ENCODE data around the gene ALG3.

DNA sequence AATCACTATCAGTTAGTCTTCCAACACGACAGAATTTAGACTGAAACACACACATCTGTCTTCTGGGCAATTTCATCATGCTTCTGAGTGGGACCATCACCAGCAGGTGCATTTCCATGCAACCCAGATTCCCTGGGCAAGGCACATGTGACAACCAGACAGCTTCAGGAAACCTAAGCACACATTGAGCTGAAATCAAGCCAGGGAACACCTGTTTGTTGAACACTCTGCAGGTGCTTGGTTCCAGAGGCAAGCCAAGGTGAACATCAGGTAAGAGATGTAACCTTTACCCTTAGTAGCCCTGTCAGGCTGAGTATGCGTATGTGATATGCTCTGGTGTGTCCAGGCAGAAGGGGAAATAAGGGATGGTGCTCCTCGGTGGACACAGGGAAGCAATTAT, 47.0 kb upstream of the ALG3 start:
- TF ChIP-seq, protein P1, sequence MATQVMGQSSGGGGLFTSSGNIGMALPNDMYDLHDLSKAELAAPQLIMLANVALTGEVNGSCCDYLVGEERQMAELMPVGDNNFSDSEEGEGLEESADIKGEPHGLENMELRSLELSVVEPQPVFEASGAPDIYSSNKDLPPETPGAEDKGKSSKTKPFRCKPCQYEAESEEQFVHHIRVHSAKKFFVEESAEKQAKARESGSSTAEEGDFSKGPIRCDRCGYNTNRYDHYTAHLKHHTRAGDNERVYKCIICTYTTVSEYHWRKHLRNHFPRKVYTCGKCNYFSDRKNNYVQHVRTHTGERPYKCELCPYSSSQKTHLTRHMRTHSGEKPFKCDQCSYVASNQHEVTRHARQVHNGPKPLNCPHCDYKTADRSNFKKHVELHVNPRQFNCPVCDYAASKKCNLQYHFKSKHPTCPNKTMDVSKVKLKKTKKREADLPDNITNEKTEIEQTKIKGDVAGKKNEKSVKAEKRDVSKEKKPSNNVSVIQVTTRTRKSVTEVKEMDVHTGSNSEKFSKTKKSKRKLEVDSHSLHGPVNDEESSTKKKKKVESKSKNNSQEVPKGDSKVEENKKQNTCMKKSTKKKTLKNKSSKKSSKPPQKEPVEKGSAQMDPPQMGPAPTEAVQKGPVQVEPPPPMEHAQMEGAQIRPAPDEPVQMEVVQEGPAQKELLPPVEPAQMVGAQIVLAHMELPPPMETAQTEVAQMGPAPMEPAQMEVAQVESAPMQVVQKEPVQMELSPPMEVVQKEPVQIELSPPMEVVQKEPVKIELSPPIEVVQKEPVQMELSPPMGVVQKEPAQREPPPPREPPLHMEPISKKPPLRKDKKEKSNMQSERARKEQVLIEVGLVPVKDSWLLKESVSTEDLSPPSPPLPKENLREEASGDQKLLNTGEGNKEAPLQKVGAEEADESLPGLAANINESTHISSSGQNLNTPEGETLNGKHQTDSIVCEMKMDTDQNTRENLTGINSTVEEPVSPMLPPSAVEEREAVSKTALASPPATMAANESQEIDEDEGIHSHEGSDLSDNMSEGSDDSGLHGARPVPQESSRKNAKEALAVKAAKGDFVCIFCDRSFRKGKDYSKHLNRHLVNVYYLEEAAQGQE (IDR thresholded peaks at IDR 0.05; ENCODE audit: insufficient read depth in 1 of 2, low read depth in 2 of 2, low read length in 2 of 2) = no peak
- TF ChIP-seq POLR2AphosphoS5 (IDR thresholded peaks at IDR 0.05; ENCODE audit: low read depth, low read length) = no peak
- no peak for TF ChIP-seq FOXP2 (optimal IDR thresholded peaks at IDR 0.05; ENCODE audit: borderline replicate concordance, extremely low read depth, extremely low read length, insufficient read depth)

Data from PFSK-1 (cell line).